DMS53 treated with DMSO at 0.1 percent for 48 hours (cell line): Measurements from ENCODE around the gene ARF6.

Source experiments
- DNase-seq: peaks from one replicate; lab custom pipeline; 2025; ENCODE audit not compliant: unreplicated experiment; lab: John Stamatoyannopoulos, UW

ARF6 gene

DNA sequence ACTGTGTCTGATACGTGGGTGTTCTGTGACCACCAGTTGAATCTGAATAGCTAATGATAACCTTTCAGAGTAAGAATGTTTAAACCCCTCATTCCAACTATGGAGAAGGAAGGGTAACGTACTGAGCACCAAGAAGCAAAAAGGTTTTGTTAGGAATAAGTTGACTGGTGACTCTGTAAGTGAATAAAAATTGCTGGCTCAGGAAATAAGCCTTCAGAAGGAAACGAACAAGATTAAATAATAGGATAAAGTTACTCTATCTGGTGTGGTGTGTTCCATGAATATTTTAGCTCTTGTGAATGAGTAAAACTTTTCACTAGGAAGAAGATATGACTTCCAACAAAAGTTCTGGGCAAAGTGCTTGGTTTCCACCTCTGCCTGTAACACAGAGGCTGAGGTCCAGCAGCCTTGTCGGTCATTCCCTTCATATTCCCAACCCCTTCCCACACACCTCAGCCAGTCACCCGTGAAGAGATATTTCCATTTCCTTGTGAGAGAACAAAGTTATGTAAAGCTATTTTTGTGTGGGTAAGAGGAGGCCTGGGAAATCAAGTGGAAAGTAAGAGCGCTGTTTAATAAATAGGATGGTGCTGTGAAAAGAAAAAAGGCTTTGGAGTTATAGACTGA is 47.1 kb downstream of the ARF6 start:
- DNase-seq: no peak

DNA sequence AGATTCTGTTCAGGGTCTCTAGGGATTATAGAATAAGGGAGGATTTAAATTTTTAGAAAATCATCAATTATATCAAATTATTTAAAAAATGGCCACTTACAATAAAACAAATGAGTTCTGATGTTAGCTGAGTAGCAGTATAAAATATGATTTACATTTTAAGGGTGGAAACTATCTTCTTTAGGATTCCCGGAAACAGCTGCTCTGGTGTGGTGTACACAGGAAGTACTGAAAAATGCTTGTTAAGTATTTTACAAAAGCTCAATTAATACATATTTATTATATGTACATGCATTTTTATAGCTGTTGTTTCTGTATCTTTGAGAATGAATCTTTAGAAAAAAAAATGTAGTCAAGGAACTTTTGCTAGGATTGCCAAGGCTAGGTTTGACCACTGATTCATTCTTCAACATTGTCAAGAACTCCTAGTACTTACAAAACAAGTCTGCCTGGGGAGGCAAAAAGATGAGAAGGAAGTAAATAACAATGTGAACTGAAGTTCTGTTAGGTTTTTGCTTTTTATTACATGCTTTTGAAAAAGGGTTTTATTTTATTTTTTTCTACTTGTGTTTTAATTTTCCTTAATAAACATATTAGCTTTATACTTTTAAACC is 48.0 kb downstream of the ARF6 start:
- DNase-seq: no peak

DNA sequence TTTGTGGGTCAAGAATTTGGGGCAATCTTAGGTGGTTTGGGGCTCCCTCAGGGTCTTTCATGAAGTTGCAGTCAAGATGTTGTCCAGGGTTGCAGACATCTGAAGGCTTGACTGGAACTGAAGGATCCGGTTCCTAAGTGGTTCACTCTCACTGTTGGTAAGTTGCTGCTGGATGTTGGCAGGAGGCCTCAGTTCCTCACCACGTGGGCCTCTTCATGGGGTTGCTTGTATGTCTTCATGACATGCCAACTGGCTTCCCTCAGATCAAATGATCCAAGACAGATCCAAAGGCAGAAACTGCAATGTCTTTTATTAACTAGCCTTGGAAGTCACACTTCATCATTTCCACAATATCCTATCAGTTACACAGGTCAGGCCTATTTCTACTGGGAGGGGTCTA is 49.2 kb downstream of the ARF6 start:
- no peak for DNase-seq

GRCh38 chr14:49944501-49944900 is 51.6 kb downstream of the ARF6 start:
- no peak for DNase-seq

DNA sequence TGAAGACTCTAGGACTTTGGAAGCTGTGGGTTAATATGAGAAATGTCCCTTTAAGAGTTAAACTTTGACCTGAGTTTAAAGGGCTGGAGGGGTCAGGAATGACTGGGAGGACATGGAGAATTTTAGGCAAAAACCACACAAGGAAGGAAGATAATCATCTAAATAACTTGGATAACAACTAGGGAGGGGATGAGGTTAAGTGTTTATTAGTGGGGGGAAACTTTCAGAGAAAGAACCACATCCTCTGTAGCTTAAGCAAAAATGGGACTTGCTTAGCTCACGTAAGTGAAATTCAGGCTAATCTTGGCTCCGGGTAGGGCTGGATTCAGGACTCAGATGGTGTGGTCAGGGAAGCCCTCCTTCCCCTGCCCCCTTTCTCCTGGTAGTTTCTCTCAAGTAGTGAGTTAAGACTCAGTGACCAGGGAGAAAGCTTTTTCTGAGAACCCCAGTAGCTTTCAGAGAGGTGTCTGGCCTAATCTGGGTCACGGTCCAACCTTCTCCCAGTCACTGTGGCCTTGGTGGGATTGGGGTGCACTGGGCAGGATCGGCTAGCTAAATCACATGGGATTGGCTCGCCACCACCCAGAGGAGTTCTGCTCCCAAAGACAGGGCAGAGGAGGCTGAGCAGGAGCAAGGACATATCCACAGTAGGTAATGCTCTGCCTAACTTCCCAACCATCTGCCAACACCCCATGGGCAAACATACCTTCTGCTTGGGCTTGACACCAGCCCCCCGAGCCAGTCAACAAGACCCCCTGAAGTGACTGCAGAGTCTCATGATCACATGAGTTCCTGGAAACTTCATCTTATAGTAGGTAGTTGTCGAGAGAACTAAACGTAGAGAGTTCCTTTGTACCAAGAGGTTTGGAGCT is 52.8 kb downstream of the ARF6 start:
- DNase-seq: no peak
